ENCODE results near the gene PVR. TPM values are rescaled to one million over a fixed set of nuclear protein-coding genes. Genes with fewer than 3 reads are reported as not detected.
"Not testable (repeated sequence)": the region's sequence is repeated elsewhere in the genome, so short reads cannot be mapped to it uniquely, and the experiment has no call there.

The PVR gene
- total RNA-seq, 1 donor from 2014 or later, result 230 TPM

- DNase-seq (ENCODE audit: low read depth), result no peak
Observed at GRCh38 chr19:44645407-44646048, 1.8 kb downstream of the PVR start.

GRCh38 chr19:44646049-44646416, 2.3 kb downstream of the PVR start:
- DNase-seq (ENCODE audit: low read depth), result no peak

GRCh38 chr19:44647144-44647543, 3.4 kb downstream of the PVR start:
- no peak for DNase-seq (ENCODE audit: low read depth)

GRCh38 chr19:44648631-44649251, 5.0 kb downstream of the PVR start:
- peak; percentile 76 for DNase-seq (ENCODE audit: low read depth)

GRCh38 chr19:44649578-44650145, 6.0 kb downstream of the PVR start:
- no peak for DNase-seq (ENCODE audit: low read depth)

GRCh38 chr19:44653343-44653742, 9.6 kb downstream of the PVR start:
- DNase-seq (ENCODE audit: low read depth), result no peak

GRCh38 chr19:44653977-44654774, 10.5 kb downstream of the PVR start:
- DNase-seq (ENCODE audit: low read depth), result peak; percentile 29

- peak; percentile 32 for DNase-seq (ENCODE audit: low read depth)
Observed at GRCh38 chr19:44657211-44657921, 13.7 kb downstream of the PVR start.

- DNase-seq (ENCODE audit: low read depth), result no peak
Observed at GRCh38 chr19:44658069-44658733, 14.5 kb downstream of the PVR start.

- DNase-seq (ENCODE audit: low read depth), result no peak
Observed at GRCh38 chr19:44660081-44660480, 16.4 kb downstream of the PVR start.

GRCh38 chr19:44661205-44661604, 17.5 kb downstream of the PVR start:
- no peak for DNase-seq (ENCODE audit: low read depth)

GRCh38 chr19:44661904-44662303, 18.2 kb downstream of the PVR start:
- no peak for DNase-seq (ENCODE audit: low read depth)

GRCh38 chr19:44662691-44663385, 19.1 kb downstream of the PVR start:
- no peak for DNase-seq (ENCODE audit: low read depth)

GRCh38 chr19:44663996-44664395, 20.3 kb downstream of the PVR start:
- DNase-seq (ENCODE audit: low read depth), result no peak

- DNase-seq (ENCODE audit: low read depth), result no peak
Observed at GRCh38 chr19:44664976-44665375, 21.3 kb downstream of the PVR start.

- DNase-seq (ENCODE audit: low read depth), result no peak
Observed at GRCh38 chr19:44666852-44667556, 23.3 kb downstream of the PVR start.

GRCh38 chr19:44668985-44669764, 25.5 kb downstream of the PVR start:
- no peak for DNase-seq (ENCODE audit: low read depth)

- not testable (repeated sequence) for DNase-seq (ENCODE audit: low read depth)
Observed at GRCh38 chr19:44670027-44670426, 26.3 kb downstream of the PVR start.

- DNase-seq (ENCODE audit: low read depth), result no peak
Observed at GRCh38 chr19:44671400-44671799, 27.7 kb downstream of the PVR start, which contains the start of gene CEACAM19. Gene CEACAM19, plus strand, starts transcription at chr19:44671482. Its CDS starts 450 bp downstream, at chr19:44671932.

Data from renal cortical epithelial cell (primary cell).